Lung (tissue), 12 donors: ENCODE measurements around the gene PLPP3. TPM values are rescaled to one million over a fixed set of nuclear protein-coding genes. Genes with fewer than 3 reads are reported as not detected.

Experiments used
- ATAC-seq: fragments of 200-7000 bp; cut with Tn5 transposase; one replicate; pipeline ENCODE4 v1.9.1; 2020; ENCODE audit warnings: moderate number of reproducible peaks; ENCODE audit not compliant: insufficient read depth, low FRiP score
- DNase-seq, 3 donors: peaks; one replicate each; pipeline ENCODE4 v3.0.0-alpha.2; 2013 to 2017
- H3K27ac ChIP-seq, 2 donors: one replicate each; pipeline ENCODE4 v1.5.1; 2013; ENCODE audit warnings: mild to moderate bottlenecking in 2 of 2, moderate library complexity in 2 of 2, control low read depth in 1 of 2, inconsistent platforms in 1 of 2, low read depth in 1 of 2, low read length in 1 of 2
- H3K27me3 ChIP-seq, 3 donors: one replicate each; pipeline ENCODE4 v1.5.1; 2013; ENCODE audit warnings: low read length in 2 of 3; ENCODE audit not compliant: control insufficient read depth in 3 of 3, insufficient read depth in 3 of 3
- H3K36me3 ChIP-seq, 4 donors: one replicate each; pipeline ENCODE4 v1.5.1; 2013; ENCODE audit warnings: low read length in 4 of 4, mild to moderate bottlenecking in 1 of 4, moderate library complexity in 1 of 4; ENCODE audit not compliant: control insufficient read depth in 4 of 4, insufficient read depth in 4 of 4
- H3K4me1 ChIP-seq, 5 donors: one replicate each; pipeline ENCODE4 v1.5.1; 2013; ENCODE audit warnings: low read length in 5 of 5, mild to moderate bottlenecking in 2 of 5, moderate library complexity in 1 of 5; ENCODE audit not compliant: control insufficient read depth in 5 of 5, insufficient read depth in 5 of 5
- H3K4me3 ChIP-seq: one replicate; pipeline ENCODE4 v1.5.1; 2013; ENCODE audit warnings: mild to moderate bottlenecking, control low read depth, moderate library complexity
- H3K9ac ChIP-seq, 2 donors: one replicate each; pipeline ENCODE4 v1.5.1; 2013; ENCODE audit warnings: low read length in 2 of 2, control low read depth in 1 of 2; ENCODE audit not compliant: insufficient read depth in 1 of 2
- H3K9me3 ChIP-seq, 4 donors: one replicate each; pipeline ENCODE4 v1.5.1; 2013; ENCODE audit warnings: low read length in 3 of 4, mild to moderate bottlenecking in 1 of 4, moderate library complexity in 1 of 4; ENCODE audit not compliant: control insufficient read depth in 4 of 4, insufficient read depth in 3 of 4
- CTCF ChIP-seq: IDR thresholded peaks from 2 replicates; pipeline ENCODE4 v1.5.1; 2012; ENCODE audit warnings: mild to moderate bottlenecking; ENCODE audit errors: control extremely low read depth, extremely low read depth
- WGBS, 2 donors: extraction: QIAGEN DNeasy Blood & Tissue Kit; methylation state at CpG; one replicate each; pipeline ENCODE4 v1.1.7; 2013; 5-methylcytosine and 5-hydroxymethylcytosine counted together
- polyA plus RNA-seq, 2 donors: library from polyadenylated mRNA; stranded (reverse); fragments of 200-250 nt; gene quantifications; one replicate each; pipeline ENCODE4 v1.2.1, GENCODE V29; 2013
- total RNA-seq, 2 donors: library from RNA; depleted of rRNA in 1 of 2; stranded (reverse); fragments of >200 nt in 1 of 2; gene quantifications; one replicate each; pipeline ENCODE4 v1.2.1, GENCODE V29; 2014 to 2021
- donor health status: control.
- donor health status: control.
- donor health status: Bipolar disorder and iron deficiency.
- donor health status: healthy.
- donor health status: DM: yes; HTN: yes; CAD: no.

The PLPP3 gene
- total and polyA plus RNA-seq, 4 donors = 8.6 to 121 (median 112) TPM

DNA sequence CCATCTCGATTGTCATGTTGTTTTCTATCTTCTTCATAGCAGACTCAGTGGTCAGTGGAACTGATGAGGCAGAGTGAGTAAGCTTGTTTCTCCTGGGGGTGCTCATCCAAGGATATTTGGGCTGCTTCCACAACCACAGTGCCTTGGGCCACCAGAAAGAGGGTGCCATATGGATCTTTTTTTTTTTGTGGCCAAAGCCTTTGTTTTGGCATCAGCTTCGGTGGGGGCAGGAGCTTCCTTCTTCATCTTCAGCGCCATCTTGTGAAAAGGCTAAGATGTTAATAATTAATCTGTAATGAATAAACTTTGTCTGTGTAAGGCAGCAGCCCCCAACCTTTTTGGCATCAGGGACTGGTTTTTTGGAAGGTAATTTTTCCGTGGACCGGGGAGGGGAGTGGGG, 6.6 kb upstream of the PLPP3 start:
- Histone ChIP-seq H3K9me3 (peaks cover 0 to 6% (median 0%) of the 10 kb centered on the region in 4 donors), H3K9ac (no peak overlapping the region), H3K4me3 (no peak overlapping the region), H3K36me3 (no peaks in the 10 kb centered on the region), H3K27ac (no peak overlapping the region), H3K4me1 (peaks cover 0 to 10% (median 0%) of the 10 kb centered on the region in 5 donors), H3K27me3 (no peaks in the 10 kb centered on the region)
- WGBS, 2 donors = 64 to 79% methylated on average over 5 of the region's 5 CpGs
- DNase-seq (no peak), ATAC-seq (no peak)
- no peak for TF ChIP-seq CTCF

- no peak for ATAC-seq
- WGBS, 2 donors = 25% methylated on average over 5 of the region's 5 CpGs
Observed at GRCh38 chr1:56584910-56585528, 5.7 kb upstream of the PLPP3 start.

GRCh38 chr1:56583957-56584468, 4.7 kb upstream of the PLPP3 start:
- DNase-seq (no peak), ATAC-seq (no peak)
- peaks cover 0 to 19% (median 5%) of the 10 kb centered on the region in 5 donors for H3K4me1 ChIP-seq
- no peak overlapping the region for H3K27ac ChIP-seq
- H3K9me3 ChIP-seq = peaks cover 0 to under 1% (median 0%) of the 10 kb centered on the region in 4 donors
- no peaks in the 10 kb centered on the region for H3K27me3 ChIP-seq
- no peak overlapping the region for H3K4me3 ChIP-seq
- H3K36me3 ChIP-seq = no peaks in the 10 kb centered on the region
- TF ChIP-seq CTCF = no peak
- no peak overlapping the region for H3K9ac ChIP-seq
- WGBS, 2 donors = 86 to 87% methylated on average over 2 of the region's 2 CpGs

More at GRCh38 chr1:56584910-56585528, 5.7 kb upstream of the PLPP3 start:
- Histone ChIP-seq H3K4me1 (peaks cover 0 to 16% (median 2%) of the 10 kb centered on the region in 5 donors), H3K9me3 (peaks cover 0 to 6% (median 0%) of the 10 kb centered on the region in 4 donors), H3K27ac (no peak overlapping the region), H3K9ac (no peak overlapping the region), H3K4me3 (no peak overlapping the region), H3K36me3 (no peaks in the 10 kb centered on the region), H3K27me3 (no peaks in the 10 kb centered on the region)
- DNase-seq = peak; percentile 55 to 88 (median 87)
- TF ChIP-seq CTCF = peak; percentile 69
